Medulla oblongata (tissue), 1 donor: ENCODE data around the gene NDUFA6.

Experiments
- DNase-seq: peaks from one replicate; pipeline ENCODE4 v3.0.0-alpha.2; 2015; ENCODE audit errors: extremely low spot score

Gene NDUFA6

GRCh38 chr22:42070517-42071422 is 19.8 kb downstream of the NDUFA6 start, which contains the start of gene NAGA:
Gene NAGA (minus strand): TSS chr22:42070812. CDS start chr22:42070297, 515 bp downstream.
- peak; percentile 96 for DNase-seq

GRCh38 chr22:42069801-42070516 is 20.6 kb downstream of the NDUFA6 start:
- peak; percentile 76 for DNase-seq

GRCh38 chr22:42068291-42068690 is 22.3 kb downstream of the NDUFA6 start:
- DNase-seq = no peak

- DNase-seq = no peak
Measured at GRCh38 chr22:42067671-42068251, 22.8 kb downstream of the NDUFA6 start.

- DNase-seq = no peak
Measured at GRCh38 chr22:42066937-42067336, 23.6 kb downstream of the NDUFA6 start.

- DNase-seq = no peak
Measured at GRCh38 chr22:42066126-42066761, 24.3 kb downstream of the NDUFA6 start.

GRCh38 chr22:42065438-42066125 is 25.0 kb downstream of the NDUFA6 start:
- DNase-seq = no peak

- no peak for DNase-seq
Measured at GRCh38 chr22:42064629-42065028, 25.9 kb downstream of the NDUFA6 start.

GRCh38 chr22:42062506-42063170 is 27.9 kb downstream of the NDUFA6 start:
- no peak for DNase-seq

GRCh38 chr22:42061041-42061440 is 29.5 kb downstream of the NDUFA6 start:
- no peak for DNase-seq

GRCh38 chr22:42060489-42060888 is 30.1 kb downstream of the NDUFA6 start:
- DNase-seq = no peak

- DNase-seq = no peak
Measured at GRCh38 chr22:42056757-42057511, 33.6 kb downstream of the NDUFA6 start.

- no peak for DNase-seq
Measured at GRCh38 chr22:42052765-42053164, 37.8 kb downstream of the NDUFA6 start.

- DNase-seq = no peak
Measured at GRCh38 chr22:42050641-42051180, 39.9 kb downstream of the NDUFA6 start.

GRCh38 chr22:42041784-42042183 is 48.8 kb downstream of the NDUFA6 start:
- DNase-seq = no peak

- DNase-seq = no peak
Measured at GRCh38 chr22:42039271-42039670, 51.3 kb downstream of the NDUFA6 start.
